ENCODE measurements around the gene BIN2.

Gene BIN2

GRCh38 chr12:51323966-51324895 is at the start of gene BIN2:
TSS of gene BIN2 (minus strand) at chr12:51324174. CDS start at chr12:51324102, 72 bp downstream.
- no peak for DNase-seq

GRCh38 chr12:51373187-51373586 is 49.2 kb upstream of the BIN2 start:
- DNase-seq, result no peak

- DNase-seq, result no peak
Observed at GRCh38 chr12:51372021-51372420, 48.0 kb upstream of the BIN2 start.

- no peak for DNase-seq
Observed at GRCh38 chr12:51371295-51371953, 47.5 kb upstream of the BIN2 start.

- DNase-seq, result no peak
Observed at GRCh38 chr12:51370667-51371066, 46.7 kb upstream of the BIN2 start.

- DNase-seq, result no peak
Observed at GRCh38 chr12:51369581-51369980, 45.6 kb upstream of the BIN2 start.

GRCh38 chr12:51368640-51369517 is 44.9 kb upstream of the BIN2 start:
- no peak for DNase-seq

GRCh38 chr12:51365276-51365675 is 41.3 kb upstream of the BIN2 start:
- DNase-seq, result no peak

- DNase-seq, result no peak
Observed at GRCh38 chr12:51364001-51364400, 40.0 kb upstream of the BIN2 start.

- DNase-seq, result no peak
Observed at GRCh38 chr12:51362747-51363342, 38.9 kb upstream of the BIN2 start.

- no peak for DNase-seq
Observed at GRCh38 chr12:51362307-51362706, 38.3 kb upstream of the BIN2 start.

GRCh38 chr12:51361161-51362016 is 37.4 kb upstream of the BIN2 start:
- no peak for DNase-seq

GRCh38 chr12:51360315-51360714 is 36.3 kb upstream of the BIN2 start:
- no peak for DNase-seq

GRCh38 chr12:51359851-51360250 is 35.9 kb upstream of the BIN2 start:
- no peak for DNase-seq

GRCh38 chr12:51358496-51358895 is 34.5 kb upstream of the BIN2 start:
- no peak for DNase-seq

GRCh38 chr12:51357374-51358047 is 33.5 kb upstream of the BIN2 start:
- DNase-seq, result no peak

GRCh38 chr12:51351913-51352532 is 28.0 kb upstream of the BIN2 start:
- DNase-seq, result peak; percentile 67

GRCh38 chr12:51349026-51349425 is 25.1 kb upstream of the BIN2 start:
- no peak for DNase-seq

GRCh38 chr12:51348116-51348515 is 24.1 kb upstream of the BIN2 start:
- DNase-seq, result no peak

- DNase-seq, result no peak
Observed at GRCh38 chr12:51346581-51346980, 22.6 kb upstream of the BIN2 start, which contains the start of gene CELA1. TSS of gene CELA1 (minus strand) at chr12:51346679. CDS start at chr12:51346638, 41 bp downstream.

GRCh38 chr12:51345681-51346080 is 21.7 kb upstream of the BIN2 start:
- DNase-seq, result no peak
